Fibroblast of mammary gland (primary cell): ENCODE measurements around the gene VDAC2.

Source experiments
- DNase-seq: peaks from one replicate; pipeline ENCODE4 v3.0.0-alpha.2; 2010; ENCODE audit warnings: low read depth
- H3K4me3 ChIP-seq: 2 replicates; pipeline ENCODE4 v1.5.1; 2011; ENCODE audit warnings: low read depth, mild to moderate bottlenecking, low read length, moderate library complexity; ENCODE audit not compliant: control insufficient read depth
- TF ChIP-seq, protein P1 (sequence below): conservative IDR thresholded peaks from 2 replicates; pipeline ENCODE4 v1.5.1; 2011; ENCODE audit warnings: low read depth, low read length, inconsistent platforms; ENCODE audit not compliant: control insufficient read depth, insufficient read depth

Gene VDAC2

DNA sequence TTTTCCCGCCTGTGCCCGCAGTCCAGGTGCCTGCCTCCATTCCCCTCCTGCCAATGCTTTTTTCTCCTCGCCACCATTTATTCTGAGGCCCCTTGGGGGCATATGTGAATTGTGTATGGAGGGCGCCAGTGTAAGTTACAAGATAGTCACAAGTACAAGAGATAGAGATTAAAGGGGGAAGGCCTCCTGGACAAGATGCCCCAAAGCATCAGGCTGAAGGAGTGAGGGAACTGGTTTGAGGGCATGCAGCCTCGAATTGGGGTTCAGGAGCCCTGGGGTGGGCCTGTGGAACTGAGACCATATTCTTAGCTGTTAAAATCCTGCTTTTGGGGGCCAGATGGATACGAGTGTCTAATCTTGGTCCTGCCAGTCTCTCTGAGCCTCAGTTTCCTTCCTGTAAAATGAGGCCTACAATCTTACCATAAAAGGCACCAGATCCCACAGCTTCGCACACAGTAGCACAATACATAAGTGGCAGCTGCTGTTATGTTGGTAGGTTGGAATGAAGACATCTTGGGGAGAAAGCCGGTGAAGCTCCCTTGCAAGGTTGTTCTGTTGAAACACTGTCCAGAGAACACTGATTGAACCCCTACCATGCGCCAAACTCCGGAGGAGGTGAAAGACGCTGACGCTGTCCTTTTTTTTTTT is 25.7 kb downstream of the VDAC2 start:
- TF ChIP-seq, protein P1, sequence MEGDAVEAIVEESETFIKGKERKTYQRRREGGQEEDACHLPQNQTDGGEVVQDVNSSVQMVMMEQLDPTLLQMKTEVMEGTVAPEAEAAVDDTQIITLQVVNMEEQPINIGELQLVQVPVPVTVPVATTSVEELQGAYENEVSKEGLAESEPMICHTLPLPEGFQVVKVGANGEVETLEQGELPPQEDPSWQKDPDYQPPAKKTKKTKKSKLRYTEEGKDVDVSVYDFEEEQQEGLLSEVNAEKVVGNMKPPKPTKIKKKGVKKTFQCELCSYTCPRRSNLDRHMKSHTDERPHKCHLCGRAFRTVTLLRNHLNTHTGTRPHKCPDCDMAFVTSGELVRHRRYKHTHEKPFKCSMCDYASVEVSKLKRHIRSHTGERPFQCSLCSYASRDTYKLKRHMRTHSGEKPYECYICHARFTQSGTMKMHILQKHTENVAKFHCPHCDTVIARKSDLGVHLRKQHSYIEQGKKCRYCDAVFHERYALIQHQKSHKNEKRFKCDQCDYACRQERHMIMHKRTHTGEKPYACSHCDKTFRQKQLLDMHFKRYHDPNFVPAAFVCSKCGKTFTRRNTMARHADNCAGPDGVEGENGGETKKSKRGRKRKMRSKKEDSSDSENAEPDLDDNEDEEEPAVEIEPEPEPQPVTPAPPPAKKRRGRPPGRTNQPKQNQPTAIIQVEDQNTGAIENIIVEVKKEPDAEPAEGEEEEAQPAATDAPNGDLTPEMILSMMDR, result no peak
- no peak for DNase-seq
- no peak overlapping the region for H3K4me3 ChIP-seq

DNA sequence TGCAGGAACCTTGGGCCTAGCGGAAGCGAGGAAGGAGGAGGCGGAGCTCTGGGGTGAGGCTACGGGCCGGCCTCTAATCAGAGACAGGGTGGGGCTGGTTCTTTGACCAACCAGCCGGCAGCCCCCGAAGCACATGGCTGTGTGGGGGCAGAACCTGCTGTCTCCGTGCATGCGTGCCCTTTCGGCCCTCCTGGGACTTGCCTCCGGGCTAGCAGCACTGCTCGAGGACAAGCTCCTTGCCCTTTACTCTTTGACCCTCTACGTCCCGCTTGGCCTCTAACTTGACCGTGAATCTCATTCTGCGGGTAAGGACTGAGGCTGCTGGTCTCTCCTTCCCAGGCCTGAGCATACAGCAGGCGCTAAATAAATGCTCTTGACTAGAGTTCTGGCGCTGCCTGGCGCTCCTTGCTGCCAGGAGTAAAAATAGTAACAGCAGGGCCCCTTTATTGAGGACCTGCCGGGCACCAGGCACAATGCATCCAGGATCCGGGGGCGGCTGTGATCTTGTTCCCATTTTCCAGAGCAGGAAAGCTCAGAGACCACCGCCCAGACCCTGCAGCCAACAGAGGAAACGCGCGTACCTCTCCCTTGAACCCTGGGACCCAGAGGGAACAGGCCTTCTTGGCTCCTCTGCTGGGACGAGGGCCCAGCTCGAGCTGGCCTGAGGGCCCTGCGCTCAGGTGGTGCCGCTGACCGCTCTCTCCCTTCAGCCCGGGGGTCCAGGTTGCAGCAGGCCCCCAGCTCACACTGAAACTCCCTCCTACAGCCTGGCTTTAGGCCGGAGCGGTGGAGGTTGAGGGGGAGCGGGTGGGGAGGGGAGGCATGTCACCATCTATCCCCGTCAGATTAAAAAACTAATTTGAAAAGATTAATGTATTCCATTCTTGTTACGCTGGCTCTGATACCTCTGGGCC is 27.8 kb downstream of the VDAC2 start:
- DNase-seq, result no peak
- no peak overlapping the region for H3K4me3 ChIP-seq
- TF ChIP-seq, protein P1, result no peak

DNA sequence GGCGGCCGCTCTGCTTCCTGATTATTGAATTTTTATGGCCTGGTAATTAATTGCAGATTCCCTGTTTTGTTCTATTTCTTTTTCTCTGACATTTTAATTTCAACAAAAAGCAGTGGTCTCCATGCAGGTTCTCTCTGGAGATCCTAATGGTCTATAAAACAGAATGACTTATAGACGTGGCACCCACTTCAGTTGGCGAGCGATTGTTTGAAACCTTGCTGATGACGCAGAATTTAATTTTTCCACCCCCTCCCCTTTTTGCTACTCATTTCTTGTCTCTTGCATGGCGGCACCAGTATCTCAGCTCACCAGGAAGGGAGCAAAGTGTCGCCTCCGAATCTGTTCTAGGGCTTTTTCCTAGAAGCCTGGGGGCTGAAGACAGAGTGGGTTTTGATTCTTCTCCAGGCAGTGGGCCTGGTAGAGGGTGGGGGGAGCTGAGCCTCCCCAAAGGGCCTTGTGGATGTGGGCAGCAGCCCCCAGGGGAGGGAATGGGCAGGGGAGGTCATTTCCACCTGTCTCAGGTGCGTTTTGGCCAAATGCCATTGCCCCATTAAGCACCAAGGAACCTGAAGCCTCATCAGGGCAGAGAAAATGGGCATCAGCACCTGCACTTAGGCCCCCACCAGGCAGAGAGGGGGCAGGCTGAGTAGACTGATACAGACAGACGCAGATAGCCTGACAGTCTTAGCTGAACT is 28.6 kb downstream of the VDAC2 start:
- H3K4me3 ChIP-seq, result no peak overlapping the region
- TF ChIP-seq, protein P1, result no peak
- no peak for DNase-seq

DNA sequence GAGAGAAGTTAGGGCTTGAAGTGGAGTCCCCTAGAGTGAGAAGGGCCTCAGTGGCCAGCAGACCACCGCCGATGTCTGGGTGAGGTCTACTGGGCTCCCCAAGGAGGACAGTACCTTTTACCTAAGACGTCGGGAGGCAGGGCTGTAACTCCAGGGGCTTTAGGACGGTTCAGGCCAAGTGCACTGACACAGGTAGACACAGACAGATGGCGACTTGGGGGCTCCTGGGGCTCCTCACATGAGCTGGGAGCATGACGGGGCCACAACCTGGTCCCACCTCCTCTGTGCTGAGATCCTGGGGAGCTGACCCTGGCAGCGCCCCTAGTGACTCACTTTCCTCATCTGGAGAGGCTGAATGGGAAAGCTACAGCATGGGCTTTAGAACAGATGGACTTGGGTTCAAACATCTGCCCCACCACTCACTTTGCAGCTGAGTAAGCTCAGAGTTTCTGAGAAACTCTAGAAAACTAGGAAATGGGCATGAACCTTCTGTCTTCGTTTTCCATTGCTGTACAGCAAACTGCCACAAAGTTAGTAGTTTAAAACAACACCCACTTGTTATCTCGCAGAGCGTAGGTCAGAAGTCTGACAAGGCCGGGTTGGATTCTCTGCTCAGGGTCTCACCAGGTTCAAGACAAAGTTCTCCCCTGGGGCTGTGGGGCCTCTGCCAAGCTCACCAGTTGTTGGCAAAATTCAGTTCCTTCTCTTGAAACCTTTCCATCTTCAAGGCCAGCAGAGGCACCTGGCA is 29.9 kb downstream of the VDAC2 start:
- no peak for DNase-seq
- H3K4me3 ChIP-seq, result no peak overlapping the region
- TF ChIP-seq, protein P1, result no peak

DNA sequence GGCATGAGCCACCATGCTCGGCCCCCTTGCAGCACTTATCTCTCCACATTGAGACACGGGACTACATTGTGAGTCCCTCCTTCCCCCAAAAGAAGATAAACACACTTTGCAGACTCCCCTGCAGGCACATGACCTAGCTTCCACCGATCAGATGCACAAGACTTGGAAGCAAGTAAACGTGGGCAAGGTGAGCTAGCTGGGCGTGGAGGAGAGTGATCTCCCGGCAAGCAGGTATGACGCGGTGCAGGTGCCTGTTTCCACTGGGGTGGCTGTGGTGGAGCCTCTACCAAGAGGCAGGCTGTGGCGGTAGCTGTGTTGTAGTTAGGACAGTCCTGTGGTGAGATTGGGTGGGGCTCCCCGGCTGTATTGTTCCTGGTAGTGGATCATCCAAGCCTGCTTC is 32.8 kb downstream of the VDAC2 start:
- no peak overlapping the region for H3K4me3 ChIP-seq
- no peak for DNase-seq
- TF ChIP-seq, protein P1, result no peak
